Measurements from ENCODE around the gene USP36. TPM values are rescaled to one million over a fixed set of nuclear protein-coding genes. Genes with fewer than 3 reads are reported as not detected.

USP36 gene
- 12.8 and 13.3 TPM in 2 replicates for total RNA-seq (ENCODE audit: low replicate concordance)

GRCh38 chr17:78840780-78841611 is at the start of gene USP36:
Gene USP36 (minus strand): TSS chr17:78840814. CDS start chr17:78836363, 4,451 bp downstream.

DNA sequence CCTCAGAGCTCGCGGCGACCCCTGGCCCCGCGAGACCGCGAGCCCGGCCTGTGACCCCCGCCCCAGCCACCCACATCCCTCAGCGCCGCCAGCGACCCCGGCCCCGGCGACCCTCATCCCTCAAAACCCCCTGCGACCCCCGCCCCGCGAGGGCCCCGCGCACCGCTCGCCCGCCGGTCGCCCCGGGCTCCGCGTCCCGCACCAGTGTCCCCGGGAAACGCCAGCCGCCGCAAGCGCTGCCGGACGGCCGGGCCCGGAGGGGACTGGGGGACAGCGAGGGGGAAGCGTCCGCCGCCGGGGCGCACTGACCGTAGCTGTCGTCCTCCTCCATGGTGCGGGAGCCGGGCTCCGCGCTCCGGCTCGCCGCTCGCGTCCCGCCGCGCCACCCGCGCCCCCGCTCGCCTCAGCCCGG is 58.7 kb downstream of the USP36 start, which contains the start of gene CYTH1:
Gene CYTH1, minus strand, starts transcription at position 381 of the 412 bp plus-strand sequence. Its CDS starts 50 bp downstream, at position 331.

Other genes with a start within 250 kb of the USP36 start
- 8.1 and 10.7 TPM in 2 replicates for gene CYTH1, start 58.5 kb downstream of the USP36 start, total RNA-seq (ENCODE audit: low replicate concordance)
- gene CEP295NL, start 62.4 kb upstream of the USP36 start, total RNA-seq (ENCODE audit: low replicate concordance): 0.75 and 2.0 TPM in 2 replicates
- 53.9 and 102 TPM in 2 replicates for gene TIMP2, start 84.6 kb upstream of the USP36 start, total RNA-seq (ENCODE audit: low replicate concordance)
- gene LGALS3BP, start 139.1 kb upstream of the USP36 start, total RNA-seq (ENCODE audit: low replicate concordance): 159 and 433 TPM in 2 replicates
- 25.6 and 43.4 TPM in 2 replicates for gene CANT1, start 168.9 kb upstream of the USP36 start, total RNA-seq (ENCODE audit: low replicate concordance)
- 98.7 and 160 TPM in 2 replicates for gene C1QTNF1, start 183.4 kb upstream of the USP36 start, total RNA-seq (ENCODE audit: low replicate concordance)
- 11.4 and 14.4 TPM in 2 replicates for gene ENGASE, start 234.0 kb upstream of the USP36 start, total RNA-seq (ENCODE audit: low replicate concordance)